Stimulated activated CD8-positive, alpha-beta memory T cell treated with anti-CD3 and anti-CD28 coated beads, Interleukin-7, amount 100 ng/mL, for 1 hour (primary cell): ENCODE measurements around the gene ATRN.
"Not testable (repeated sequence)": the region's sequence is repeated elsewhere in the genome, so short reads cannot be mapped to it uniquely, and the experiment has no call there.

ENCODE experiments used
- DNase-seq, 2 donors: peaks; one replicate each; pipeline ENCODE4 v3.0.0-alpha.2; 2020; ENCODE audit warnings: low read depth in 2 of 2

ATRN gene

DNA sequence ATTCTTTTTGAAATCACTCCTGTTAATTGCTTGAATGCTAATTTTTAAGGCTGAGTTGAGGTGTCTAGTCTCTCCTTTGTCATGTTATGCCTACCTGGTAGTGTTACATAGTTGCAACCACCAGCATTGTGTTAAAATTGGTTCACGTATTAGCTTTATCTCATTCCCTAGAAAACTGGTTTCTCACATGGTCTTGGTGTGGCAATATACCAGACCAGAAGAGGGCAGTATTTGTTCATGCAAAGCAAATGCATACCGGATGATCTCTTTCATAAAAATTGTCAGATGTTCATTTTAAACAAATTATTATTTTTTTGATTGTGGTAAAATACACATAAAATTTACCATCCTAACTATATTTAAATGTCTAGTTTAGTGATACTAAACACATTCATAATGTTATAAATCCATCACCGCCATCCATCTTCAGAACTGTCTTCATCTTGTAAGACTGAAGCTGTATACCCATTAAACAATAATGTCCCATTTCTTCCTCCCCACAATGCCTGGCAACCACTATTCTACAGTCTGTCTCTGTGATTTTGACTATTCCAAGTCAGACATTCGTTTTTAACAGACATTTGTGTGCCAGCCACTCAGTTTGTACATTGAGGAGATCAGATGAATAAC lies 92.8 kb downstream of the ATRN start:
- no peak for DNase-seq

DNA sequence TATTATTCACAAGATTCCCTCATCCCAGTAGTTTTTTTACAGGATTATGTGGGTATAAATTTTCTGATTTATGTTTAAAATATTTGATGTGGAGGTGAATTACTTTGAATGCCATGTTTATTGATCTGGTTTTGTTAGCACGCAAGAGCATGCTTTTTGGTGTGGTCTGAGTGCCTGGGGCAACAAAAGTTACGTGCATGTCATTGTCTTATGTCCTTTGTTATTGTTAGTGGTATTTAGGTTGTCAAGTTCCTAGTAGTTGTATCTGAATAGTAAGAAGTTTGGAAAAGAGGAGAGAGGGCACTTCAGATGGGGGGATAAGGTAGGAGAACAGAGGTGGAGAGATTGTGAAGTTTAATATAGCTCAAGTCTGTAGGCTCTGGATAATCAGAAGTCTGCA lies 95.0 kb downstream of the ATRN start:
- DNase-seq = no peak

DNA sequence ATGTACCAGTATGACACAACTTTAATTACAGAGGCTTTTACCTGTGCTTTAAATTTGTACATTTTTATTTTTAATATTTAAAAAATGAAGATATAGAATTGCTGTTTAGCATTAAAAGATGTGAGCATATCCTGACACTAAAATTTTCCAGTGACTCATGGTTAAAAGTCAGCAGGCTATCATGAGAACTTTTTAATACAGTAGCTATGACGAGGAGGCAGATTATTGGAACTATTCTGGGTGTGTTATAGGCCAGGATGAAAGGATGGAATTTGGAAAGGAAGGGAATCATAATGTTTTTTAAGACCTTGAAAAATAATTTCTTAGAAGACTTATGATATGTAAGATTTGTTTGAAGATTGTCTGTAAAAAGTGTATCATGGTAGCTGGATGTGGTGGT lies 101.3 kb downstream of the ATRN start:
- no peak for DNase-seq

DNA sequence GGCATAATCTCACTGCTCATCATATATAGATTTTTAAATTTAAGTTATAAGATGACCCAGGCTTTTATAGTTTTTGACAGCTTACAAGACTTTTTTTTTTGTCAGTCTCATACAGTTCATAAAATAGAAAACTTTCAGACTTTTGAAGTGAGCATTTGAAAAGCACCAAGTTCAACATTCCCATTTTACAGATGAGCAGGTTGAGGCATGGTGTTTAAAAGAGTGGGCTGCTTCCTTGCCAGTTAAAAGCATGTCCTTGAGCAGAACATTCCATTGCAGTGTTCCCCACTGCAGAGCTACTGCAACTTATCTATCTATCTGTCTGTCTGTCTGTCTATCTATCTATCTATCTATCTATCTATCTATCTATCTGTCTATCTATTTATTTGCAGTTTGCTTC lies 105.5 kb downstream of the ATRN start:
- no peak for DNase-seq

- no peak for DNase-seq
These were observed 106.5 kb downstream of the ATRN start for GRCh38 chr20:3577366-3577765.

DNA sequence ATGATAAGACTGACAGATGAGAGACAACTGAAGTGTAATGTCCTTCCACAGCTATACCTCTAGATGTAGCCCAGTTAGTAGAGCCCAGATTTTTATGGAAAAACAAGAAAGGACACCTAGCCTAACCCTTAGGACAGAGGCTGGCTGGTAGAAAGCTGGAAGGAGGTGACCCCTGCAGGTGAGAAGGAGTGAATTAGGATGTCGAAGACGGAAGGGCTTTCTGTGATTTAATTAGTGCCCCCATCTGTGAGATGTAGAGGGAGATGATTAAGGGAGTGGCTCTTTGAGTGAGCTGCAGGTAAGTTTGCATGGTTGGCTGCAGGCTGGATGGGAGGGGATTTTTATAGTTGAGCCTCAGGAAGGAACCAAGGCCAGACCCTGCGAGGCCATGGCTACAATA lies 109.6 kb downstream of the ATRN start:
- no peak for DNase-seq

- no peak for DNase-seq
These were observed 112.9 kb downstream of the ATRN start for GRCh38 chr20:3583765-3584164.

GRCh38 chr20:3586093-3586492 lies 115.3 kb downstream of the ATRN start:
- no peak for DNase-seq

DNA sequence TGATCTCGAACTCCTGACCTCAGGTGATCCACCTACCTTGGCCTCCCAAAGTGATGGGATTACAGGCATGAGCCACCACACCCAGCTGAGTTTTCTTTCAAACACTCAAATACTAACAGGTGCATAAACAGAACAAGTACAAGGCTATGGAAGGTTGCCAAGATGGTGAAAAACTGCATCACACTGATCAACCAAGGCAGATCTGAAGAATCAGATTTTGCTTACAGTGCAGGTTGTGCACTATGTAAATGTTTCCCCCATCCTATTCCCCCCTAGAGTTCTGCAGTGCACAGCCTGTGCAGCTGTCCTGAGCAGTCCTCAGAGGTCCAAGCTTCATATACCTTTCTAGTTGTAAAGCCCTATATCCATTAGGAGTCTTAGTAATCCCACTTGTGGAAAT lies 119.3 kb downstream of the ATRN start:
- no peak for DNase-seq

GRCh38 chr20:3592931-3593330 lies 122.1 kb downstream of the ATRN start:
- no peak for DNase-seq

GRCh38 chr20:3595541-3595940 lies 124.7 kb downstream of the ATRN start:
- DNase-seq = no peak

GRCh38 chr20:3603108-3603507 lies 132.3 kb downstream of the ATRN start:
- no peak for DNase-seq

DNA sequence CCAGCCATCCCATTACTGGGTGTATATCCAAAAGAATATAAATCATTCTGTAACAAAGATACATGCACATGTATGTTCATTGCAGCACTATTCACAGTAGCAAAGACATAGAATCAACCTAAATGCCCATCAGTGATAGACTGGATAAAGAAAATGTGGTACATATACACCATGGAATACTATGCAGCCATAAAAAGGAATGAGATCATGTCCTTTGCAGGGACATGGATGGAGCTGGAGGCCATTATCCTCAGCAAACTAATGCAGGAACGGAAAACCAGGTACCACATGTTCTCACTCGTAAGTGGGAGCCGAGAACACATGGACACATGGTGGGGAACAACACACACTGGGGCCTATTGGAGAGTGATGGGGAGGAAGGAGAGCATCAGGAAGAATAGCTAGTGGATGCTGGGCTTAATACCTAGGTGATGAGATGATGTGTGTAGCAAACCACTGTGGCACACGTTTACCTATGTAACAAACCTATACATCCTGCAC lies 134.6 kb downstream of the ATRN start:
- not testable (repeated sequence) for DNase-seq

DNA sequence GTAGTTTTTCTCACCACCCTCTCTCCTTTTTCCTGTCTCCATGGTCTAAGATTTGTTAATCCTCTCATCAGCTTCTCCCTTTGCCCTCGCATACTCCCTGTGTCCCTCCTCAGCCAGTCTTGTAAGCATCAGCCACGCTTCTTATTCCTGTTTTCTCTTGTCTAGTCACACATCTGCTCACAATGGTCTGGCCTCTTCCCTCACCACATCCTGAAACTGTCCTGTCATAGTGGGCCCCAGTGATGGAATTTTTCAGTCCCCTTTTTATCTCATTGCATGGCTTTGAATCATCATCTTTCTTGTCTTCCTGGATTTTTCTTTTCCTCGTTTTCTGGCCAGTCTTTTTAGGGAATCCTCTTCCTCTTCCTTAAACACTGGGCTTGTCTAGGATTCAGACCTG lies 135.2 kb downstream of the ATRN start:
- DNase-seq = no peak

- DNase-seq = no peak
These were observed 141.1 kb downstream of the ATRN start for GRCh38 chr20:3611901-3612300.

- no peak for DNase-seq
These were observed 142.2 kb downstream of the ATRN start for GRCh38 chr20:3612795-3613572.

DNA sequence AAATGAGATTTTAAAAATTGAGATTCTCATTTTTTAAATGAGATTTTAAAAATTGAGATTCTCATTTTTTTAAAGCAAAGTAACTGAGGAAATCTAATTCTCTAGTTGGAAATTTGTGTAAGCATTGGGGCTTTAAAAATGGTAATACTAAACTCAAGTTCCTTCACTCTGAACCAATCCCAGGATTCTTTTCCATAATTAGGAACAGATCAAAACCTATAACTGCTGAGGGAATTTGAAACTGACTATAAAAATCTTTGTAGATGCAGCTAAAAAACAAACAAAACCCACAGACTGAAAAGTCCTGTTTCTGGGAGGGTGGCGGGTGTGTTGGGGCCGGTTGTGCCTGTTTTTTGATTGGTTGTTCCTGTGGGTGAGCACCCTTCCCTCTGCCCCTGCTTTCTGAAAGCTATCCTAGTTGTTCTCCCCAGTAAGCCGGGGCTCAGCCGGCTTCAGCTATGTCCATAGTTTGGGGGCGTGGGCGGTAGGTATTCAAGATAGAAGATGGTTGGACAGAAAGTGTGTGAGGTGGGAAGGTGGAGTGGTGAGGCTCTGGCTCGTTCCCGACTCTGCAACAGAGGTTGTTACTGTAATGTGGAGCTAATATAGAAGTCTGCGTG lies 143.1 kb downstream of the ATRN start:
- DNase-seq = no peak

GRCh38 chr20:3614466-3614865 lies 143.6 kb downstream of the ATRN start:
- no peak for DNase-seq

- DNase-seq = not testable (repeated sequence)
These were observed 144.5 kb downstream of the ATRN start for GRCh38 chr20:3615171-3615840.

GRCh38 chr20:3616250-3616649 lies 145.4 kb downstream of the ATRN start:
- no peak for DNase-seq

DNA sequence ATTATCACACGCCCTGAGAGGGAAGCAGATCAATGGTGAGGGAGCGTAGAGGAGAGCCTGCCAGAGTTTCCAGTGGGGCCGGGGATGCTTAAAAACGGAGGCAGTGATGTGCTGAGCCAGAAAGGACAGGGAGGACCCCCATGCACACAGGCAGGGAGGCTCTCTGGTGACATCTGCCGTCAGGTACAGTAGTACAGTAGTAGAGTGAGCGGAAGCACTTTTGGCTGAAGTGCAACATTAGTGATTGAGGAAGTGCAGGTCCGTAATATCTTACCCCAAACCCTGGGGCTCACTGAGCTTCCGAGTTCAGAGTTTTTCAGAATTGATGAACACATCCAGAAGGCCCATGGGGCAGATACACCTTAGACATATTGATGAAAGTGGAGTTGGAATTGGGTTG lies 150.3 kb downstream of the ATRN start:
- no peak for DNase-seq

GRCh38 chr20:3622406-3622805 lies 151.6 kb downstream of the ATRN start:
- no peak for DNase-seq
